ENCODE data around the gene BMPR1B. TPM values are rescaled to one million over a fixed set of nuclear protein-coding genes. Genes with fewer than 3 reads are reported as not detected.

The BMPR1B gene
- total RNA-seq, 1 donor = 4.3 TPM

GRCh38 chr4:94741304-94741703, 16.5 kb upstream of the BMPR1B start:
- DNase-seq (ENCODE audit: low read depth) = peak; percentile 89
- H3K4me3 ChIP-seq (ENCODE audit: low read depth, low read length) = no peak overlapping the region
- TF ChIP-seq CTCF (IDR thresholded peaks at IDR 0.05; ENCODE audit: insufficient read depth, low read depth, low read length) = no peak

GRCh38 chr4:94743838-94744237, 13.9 kb upstream of the BMPR1B start:
- no peak overlapping the region for H3K4me3 ChIP-seq (ENCODE audit: low read depth, low read length)
- peak; percentile 33 for DNase-seq (ENCODE audit: low read depth)
- TF ChIP-seq CTCF (IDR thresholded peaks at IDR 0.05; ENCODE audit: insufficient read depth, low read depth, low read length) = no peak

- no peak for TF ChIP-seq CTCF (IDR thresholded peaks at IDR 0.05; ENCODE audit: insufficient read depth, low read depth, low read length)
- no peak for DNase-seq (ENCODE audit: low read depth)
- H3K4me3 ChIP-seq (ENCODE audit: low read depth, low read length) = no peak overlapping the region
Observed at GRCh38 chr4:94744850-94745249, 12.9 kb upstream of the BMPR1B start.

GRCh38 chr4:94746746-94747145, 11.0 kb upstream of the BMPR1B start:
- no peak for DNase-seq (ENCODE audit: low read depth)
- TF ChIP-seq CTCF (IDR thresholded peaks at IDR 0.05; ENCODE audit: insufficient read depth, low read depth, low read length) = peak; percentile 19
- no peak overlapping the region for H3K4me3 ChIP-seq (ENCODE audit: low read depth, low read length)

GRCh38 chr4:94758141-94758699, 465 bp downstream of the BMPR1B start:
- no peak for DNase-seq (ENCODE audit: low read depth)

GRCh38 chr4:94758700-94759399, 1.1 kb downstream of the BMPR1B start:
- DNase-seq (ENCODE audit: low read depth) = no peak
- TF ChIP-seq CTCF (IDR thresholded peaks at IDR 0.05; ENCODE audit: insufficient read depth, low read depth, low read length) = no peak
- H3K4me3 ChIP-seq (ENCODE audit: low read depth, low read length) = peak overlapping the region; percentile 49

More at GRCh38 chr4:94758141-94758699, 465 bp downstream of the BMPR1B start:
- H3K4me3 ChIP-seq (ENCODE audit: low read depth, low read length) = peak overlapping the region; percentile 49
- TF ChIP-seq CTCF (IDR thresholded peaks at IDR 0.05; ENCODE audit: insufficient read depth, low read depth, low read length) = no peak
